HG03457 (cell line): ENCODE measurements around the gene KDM1A.

Experiments
- ATAC-seq: cut with Tn5 transposase; IDR thresholded peaks from one replicate; pipeline ENCODE4 v1.9.1; 2021; ENCODE audit warnings: moderate number of reproducible peaks; ENCODE audit not compliant: unreplicated experiment

The KDM1A gene

GRCh38 chr1:23066075-23066474 is 46.8 kb downstream of the KDM1A start:
- no peak for ATAC-seq

GRCh38 chr1:23069149-23069548 is 49.9 kb downstream of the KDM1A start:
- no peak for ATAC-seq

GRCh38 chr1:23069675-23070074 is 50.4 kb downstream of the KDM1A start:
- no peak for ATAC-seq

- no peak for ATAC-seq
These were observed 54.7 kb downstream of the KDM1A start for GRCh38 chr1:23074012-23074411.

DNA sequence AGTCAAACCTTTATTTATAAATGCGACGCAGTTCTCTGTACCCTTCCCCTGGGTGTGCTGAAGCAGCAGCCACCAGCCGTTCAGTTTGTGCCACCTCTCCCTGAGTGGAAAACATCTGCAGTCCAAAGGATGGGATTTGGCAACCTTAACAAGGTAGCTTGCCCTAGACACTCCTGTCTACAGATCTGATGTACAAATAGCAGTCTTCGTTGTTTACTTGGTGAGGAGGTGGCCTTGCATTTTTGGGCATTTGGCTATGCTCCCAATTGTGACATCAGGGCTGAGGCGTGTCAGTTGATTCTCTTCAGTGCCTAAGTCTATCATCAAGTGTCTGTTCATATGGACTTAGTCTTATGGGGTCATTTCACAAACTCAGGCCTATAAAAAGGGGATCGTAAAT is 59.8 kb downstream of the KDM1A start:
- no peak for ATAC-seq

- ATAC-seq = no peak
These were observed 61.6 kb downstream of the KDM1A start for GRCh38 chr1:23080885-23081284.

DNA sequence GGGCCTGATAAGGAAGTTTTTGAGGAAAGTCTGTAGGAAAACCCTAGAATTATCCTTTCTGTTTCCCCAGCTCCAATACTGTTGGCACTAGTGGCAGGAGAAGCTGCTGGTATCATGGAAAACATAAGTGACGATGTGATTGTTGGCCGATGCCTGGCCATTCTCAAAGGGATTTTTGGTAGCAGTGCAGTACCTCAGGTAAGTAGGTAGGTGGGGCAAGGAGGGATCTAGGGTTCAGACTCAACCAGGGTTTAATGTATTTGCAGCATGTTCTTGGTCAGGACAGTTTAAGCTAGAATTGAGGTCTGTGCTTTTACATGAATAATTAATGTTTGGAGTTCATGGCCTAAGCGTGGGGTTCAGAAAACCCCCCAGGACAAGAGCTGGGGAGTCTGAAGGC is 62.1 kb downstream of the KDM1A start:
- no peak for ATAC-seq

- ATAC-seq = no peak
These were observed 64.6 kb downstream of the KDM1A start for GRCh38 chr1:23083714-23084480.

DNA sequence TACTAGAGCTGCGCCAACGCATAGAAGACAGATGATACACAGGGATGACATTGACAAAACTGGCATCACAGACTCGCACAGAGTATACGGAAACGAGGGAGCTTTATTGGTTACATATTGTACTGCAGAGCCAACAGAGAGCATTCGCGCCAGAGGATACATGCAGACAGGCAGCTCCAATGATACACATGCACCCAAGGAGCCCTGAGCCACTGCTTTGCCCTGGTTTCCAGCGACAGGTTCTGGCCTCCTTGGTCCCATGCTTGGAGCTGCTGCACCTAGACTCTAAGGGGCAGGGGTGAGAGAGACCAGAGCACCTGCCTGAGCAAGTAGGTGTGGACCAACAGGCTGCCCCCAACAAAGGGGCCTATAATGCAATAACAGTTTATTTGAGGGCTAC is 65.6 kb downstream of the KDM1A start:
- no peak for ATAC-seq

DNA sequence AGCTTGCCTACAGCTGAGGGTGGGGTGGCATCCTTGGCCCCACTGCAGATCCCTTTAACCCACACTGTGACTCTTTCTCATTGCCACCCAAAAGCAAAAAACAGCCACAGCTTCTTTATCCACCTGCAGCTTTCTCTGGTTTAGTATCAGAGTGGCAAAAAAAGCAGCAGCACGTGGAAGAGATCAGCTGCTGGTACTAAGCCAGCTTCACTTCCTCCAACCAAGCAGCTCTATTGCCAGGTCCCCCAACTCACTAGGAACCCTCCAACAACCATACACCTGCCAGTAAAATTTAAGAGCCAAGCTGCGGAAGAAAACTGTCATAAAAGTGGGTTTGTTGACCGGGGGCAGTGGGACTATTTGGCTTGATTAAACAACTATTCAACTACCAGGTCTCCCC is 66.4 kb downstream of the KDM1A start:
- no peak for ATAC-seq

DNA sequence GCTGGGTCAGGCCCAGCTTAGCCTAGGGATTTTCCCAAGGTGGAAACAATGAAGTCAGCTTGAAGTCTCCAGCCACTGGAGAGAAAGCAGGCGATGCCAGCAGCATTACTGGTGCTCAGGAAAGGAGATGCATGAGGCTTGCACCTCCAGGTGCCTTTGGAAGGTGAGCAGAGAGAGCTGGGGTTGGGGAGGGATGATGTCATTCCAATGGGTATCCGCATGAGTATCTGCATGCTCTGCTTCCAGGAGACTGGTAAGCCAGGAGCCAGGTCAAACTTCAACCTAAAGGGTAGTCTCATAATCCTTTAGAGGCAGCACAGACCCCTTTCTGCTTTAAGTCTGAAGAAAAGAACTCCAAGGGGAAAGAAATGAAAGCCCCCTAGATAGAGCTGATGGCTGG is 68.8 kb downstream of the KDM1A start:
- ATAC-seq = no peak

- no peak for ATAC-seq
These were observed 70.8 kb downstream of the KDM1A start for GRCh38 chr1:23090056-23090455.

- no peak for ATAC-seq
These were observed 72.3 kb downstream of the KDM1A start for GRCh38 chr1:23091545-23091944.

DNA sequence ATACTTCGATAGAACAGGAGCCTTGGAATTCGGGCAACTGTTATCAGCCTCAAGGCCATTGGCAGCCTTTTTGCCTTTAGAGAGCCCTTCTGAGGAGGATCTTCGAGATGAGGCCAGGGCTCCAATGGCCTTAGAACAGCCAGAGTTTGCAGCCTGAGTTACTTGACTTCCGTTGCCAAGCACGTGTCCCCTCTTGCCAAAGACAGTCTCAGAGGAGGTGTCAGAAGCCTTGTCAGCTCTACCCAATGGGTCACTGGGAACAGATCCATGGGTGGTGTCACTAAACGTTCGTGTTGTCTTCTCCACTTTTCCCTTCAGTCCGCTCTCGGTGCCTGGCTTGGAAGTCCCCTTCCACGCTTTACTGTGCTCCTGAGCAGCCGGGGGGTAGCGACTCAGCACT is 73.2 kb downstream of the KDM1A start:
- ATAC-seq = no peak

- no peak for ATAC-seq
These were observed 78.0 kb downstream of the KDM1A start for GRCh38 chr1:23097316-23097715.

DNA sequence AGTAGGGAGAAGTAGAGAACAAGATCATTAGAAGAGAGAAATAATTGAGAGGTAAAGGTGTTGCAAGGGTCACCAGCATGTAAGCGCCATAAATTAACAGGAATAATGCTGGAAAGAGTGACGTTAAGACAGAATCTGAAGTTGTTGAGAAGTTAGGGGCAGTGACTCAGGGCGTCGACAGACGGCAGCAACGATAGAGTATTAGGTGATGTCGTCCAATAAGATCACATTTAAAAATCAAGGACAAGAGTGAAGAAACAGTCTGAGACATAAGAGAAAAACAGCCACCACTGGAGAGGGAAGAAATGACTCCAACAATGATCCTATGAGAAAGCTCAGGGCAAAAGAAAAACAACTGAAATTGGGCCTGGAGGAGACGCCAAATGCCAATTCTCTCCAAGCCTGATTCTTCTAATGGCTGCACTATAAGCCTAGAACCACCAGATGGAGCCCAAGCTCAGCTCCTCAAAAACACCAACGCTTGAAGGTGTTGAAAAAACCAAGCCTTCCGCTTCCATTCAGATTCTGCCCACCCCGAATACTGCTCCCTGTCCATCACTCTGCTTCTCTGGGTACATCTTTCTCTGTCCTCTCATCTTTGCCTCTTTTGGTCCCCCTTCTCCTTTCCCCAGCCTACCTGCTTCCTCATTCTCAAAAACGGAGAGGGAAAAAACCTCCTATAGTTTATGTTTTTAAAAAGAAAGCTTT is 79.3 kb downstream of the KDM1A start:
- no peak for ATAC-seq

DNA sequence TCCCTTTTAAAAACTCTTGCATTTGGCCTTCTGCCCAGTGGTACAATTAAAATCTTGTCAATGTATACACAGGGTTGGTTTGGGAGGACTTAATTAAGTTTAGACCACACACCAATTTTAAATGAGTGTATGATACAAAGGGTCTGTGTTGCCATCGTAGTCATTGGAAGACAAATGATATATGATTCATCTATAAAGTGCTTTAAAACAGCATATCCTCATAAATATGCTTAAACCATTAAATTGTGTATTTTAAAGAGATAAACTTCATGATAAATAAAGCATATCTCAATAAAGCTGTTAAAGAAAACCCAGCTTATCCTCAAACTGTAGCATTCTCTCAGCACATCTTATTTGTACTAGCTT is 79.9 kb downstream of the KDM1A start:
- ATAC-seq = no peak

DNA sequence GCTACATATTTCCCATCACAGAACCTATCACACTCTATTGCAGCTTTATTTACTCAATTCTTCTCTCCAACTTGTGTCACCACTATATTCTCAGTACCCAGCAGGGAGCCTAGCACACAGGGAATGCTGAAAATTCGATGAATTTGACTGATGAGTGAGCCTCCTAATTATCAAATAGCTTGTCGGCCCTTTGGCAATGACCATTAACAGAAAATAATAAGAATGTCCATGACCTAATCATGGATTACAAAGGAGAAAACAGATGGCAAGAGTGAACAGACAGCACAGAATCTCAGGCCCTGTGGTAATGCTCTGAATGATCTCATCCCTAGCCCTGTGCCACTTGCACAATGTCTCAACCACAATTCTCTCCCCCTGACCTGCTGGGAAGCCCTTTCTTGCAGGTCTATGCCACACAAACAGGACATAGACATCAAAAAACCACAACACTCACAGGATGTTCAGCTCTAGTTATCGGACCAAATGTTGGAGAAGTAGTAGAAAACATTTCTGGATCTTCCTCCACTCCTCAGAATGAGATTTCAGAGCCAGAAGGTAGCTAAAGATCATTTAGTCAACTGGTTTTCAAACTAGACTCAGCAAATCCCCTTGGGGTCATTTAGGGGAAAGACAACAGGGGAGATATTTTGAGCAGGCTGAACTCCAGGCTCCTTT is 80.9 kb downstream of the KDM1A start:
- no peak for ATAC-seq

GRCh38 chr1:23101101-23101827 is 82.0 kb downstream of the KDM1A start:
- ATAC-seq = no peak

GRCh38 chr1:23101887-23102286 is 82.6 kb downstream of the KDM1A start:
- ATAC-seq = no peak

DNA sequence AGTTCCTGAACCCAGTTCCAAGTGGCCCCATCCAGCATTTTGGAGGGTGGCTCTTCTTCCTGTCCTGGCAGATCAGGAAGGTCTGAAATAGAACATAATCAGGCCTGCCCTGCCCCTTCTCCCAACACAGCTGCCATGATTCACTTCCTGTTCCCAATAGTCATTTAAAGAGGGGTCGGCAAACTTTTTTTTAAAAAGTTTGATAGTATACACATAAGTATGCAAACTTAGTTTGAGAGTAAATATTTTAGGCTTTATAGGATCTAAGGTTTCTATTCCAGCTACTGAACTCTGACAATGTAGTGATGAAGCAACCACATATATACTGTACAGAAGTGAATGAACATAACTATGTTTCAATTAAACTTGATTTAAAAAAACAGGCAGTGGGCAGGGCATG is 83.0 kb downstream of the KDM1A start:
- no peak for ATAC-seq
